Upper lobe of left lung (tissue), 6 donors: Measurements from ENCODE around the gene S100A1. TPM values are rescaled to one million over a fixed set of nuclear protein-coding genes. Genes with fewer than 3 reads are reported as not detected.

ENCODE experiments used
- ATAC-seq, 2 donors: fragments of 200-7000 bp; cut with Tn5 transposase; one replicate each; pipeline ENCODE4 v1.9.1; 2022; ENCODE audit warnings: mild to moderate bottlenecking in 2 of 2, moderate library complexity in 2 of 2; ENCODE audit not compliant: low FRiP score in 2 of 2
- DNase-seq, 2 donors: peaks; one replicate each; pipeline ENCODE4 v3.0.0-alpha.2; 2019 to 2020
- H3K27ac ChIP-seq, 4 donors: fragments of 200-600 bp; sonication (generic); one replicate each; pipeline ENCODE4 v1.5.1; 2016 to 2019
- H3K27me3 ChIP-seq, 4 donors: fragments of 200-600 bp; sonication (generic); one replicate each; pipeline ENCODE4 v1.5.1; 2017 to 2019
- H3K36me3 ChIP-seq, 4 donors: fragments of 200-600 bp; sonication (generic); one replicate each; pipeline ENCODE4 v1.5.1; 2016 to 2019
- H3K4me1 ChIP-seq, 4 donors: fragments of 200-600 bp; sonication (generic); one replicate each; pipeline ENCODE4 v1.5.1; 2018 to 2019
- H3K4me3 ChIP-seq, 4 donors: fragments of 200-600 bp; sonication (generic); one replicate each; pipeline ENCODE4 v1.5.1; 2017 to 2019; ENCODE audit warnings: mild to moderate bottlenecking in 2 of 4, moderate library complexity in 1 of 4
- H3K9me3 ChIP-seq, 4 donors: fragments of 200-600 bp; sonication (generic); one replicate each; pipeline ENCODE4 v1.5.1; 2018 to 2019
- EP300 ChIP-seq, 4 donors: sonication (generic); formaldehyde crosslinking; IDR thresholded peaks; one replicate each; pipeline ENCODE4 v1.5.1; 2017; ENCODE audit warnings: antibody characterized with exemption in 4 of 4, control low read depth in 2 of 4
- POLR2A ChIP-seq, 4 donors: fragments of 450-650 bp; IDR thresholded peaks; one replicate each; pipeline ENCODE4 v1.5.1; 2016 to 2017; ENCODE audit warnings: antibody characterized with exemption in 4 of 4, mild to moderate bottlenecking in 2 of 4
- POLR2AphosphoS5 ChIP-seq, 2 donors: sonication (generic); formaldehyde crosslinking; IDR thresholded peaks; one replicate each; pipeline ENCODE4 v1.5.1; 2017; ENCODE audit warnings: antibody characterized with exemption in 2 of 2
- WGBS, 2 donors: methylation state at CpG; one replicate each; pipeline ENCODE4 v1.1.5; 2017 to 2018; 5-methylcytosine and 5-hydroxymethylcytosine counted together
- total RNA-seq, 6 donors: library from RNA; depleted of rRNA in 4 of 6; stranded (reverse); fragments of >200 nt in 4 of 6; gene quantifications; one replicate each; pipeline versions ENCODE4 v1.1.0 to v1.2.1, GENCODE V29; 2016 to 2021
- TF ChIP-seq, protein P1 (sequence below), 6 experiments: fragments of 450-650 bp in 4 of 6; fragments of 200-600 bp in 2 of 6; sonication (generic) in 2 of 6; IDR thresholded peaks; one replicate each; pipeline ENCODE4 v1.5.1; 2016 to 2019; ENCODE audit warnings: antibody characterized with exemption in 6 of 6
- donor health status: DM: no; HTN: no; CAD: no; lungs with moderate emphysema.
- donor health status: DM: no; HTN: yes; CAD: no; lungs with severe emphysema.

The S100A1 gene
- total RNA-seq, 6 donors from 2014 or later: 1.1 TPM; not detected in 5

DNA sequence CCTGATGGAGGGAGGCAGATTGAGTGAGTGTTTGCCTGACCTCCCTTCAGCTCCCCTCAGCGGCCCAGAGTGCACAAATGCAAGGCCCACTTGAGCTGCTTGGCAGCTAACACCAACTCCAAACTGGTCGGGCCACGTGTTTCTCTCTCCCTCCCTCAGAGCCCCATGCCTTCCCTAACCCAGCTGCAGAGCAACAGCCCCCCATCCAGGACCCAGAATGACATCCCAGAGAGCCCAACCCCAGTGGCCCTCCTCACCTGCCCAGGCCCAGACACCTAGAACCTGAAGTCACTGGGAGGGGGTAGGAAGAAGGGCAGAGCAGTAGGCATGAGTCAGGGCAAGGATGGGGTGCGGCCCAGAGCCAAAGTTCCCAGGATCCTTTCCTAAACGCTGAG is 11.3 kb upstream of the S100A1 start:
- DNase-seq: peak in 1 of 2 donors; percentile 75
- peaks cover 0 to 8% (median 6%) of the 10 kb centered on the region in 4 donors for H3K36me3 ChIP-seq
- H3K4me3 ChIP-seq: no peak overlapping the region
- no peaks in the 10 kb centered on the region for H3K9me3 ChIP-seq
- WGBS, 2 donors: 63 to 72% methylated on average over 4 to 5 of the region's 5 CpGs
- H3K27ac ChIP-seq: peak overlapping the region; percentile 58 to 86 (median 76)
- ATAC-seq: peak in 1 of 2 donors; percentile 54
- H3K27me3 ChIP-seq: no peaks in the 10 kb centered on the region
- TF ChIP-seq POLR2AphosphoS5 (IDR thresholded peaks at IDR 0.05) (no peak), EP300 (IDR thresholded peaks at IDR 0.05) (no peak), POLR2A (IDR thresholded peaks at IDR 0.05) (no peak)
- TF ChIP-seq, protein P1, sequence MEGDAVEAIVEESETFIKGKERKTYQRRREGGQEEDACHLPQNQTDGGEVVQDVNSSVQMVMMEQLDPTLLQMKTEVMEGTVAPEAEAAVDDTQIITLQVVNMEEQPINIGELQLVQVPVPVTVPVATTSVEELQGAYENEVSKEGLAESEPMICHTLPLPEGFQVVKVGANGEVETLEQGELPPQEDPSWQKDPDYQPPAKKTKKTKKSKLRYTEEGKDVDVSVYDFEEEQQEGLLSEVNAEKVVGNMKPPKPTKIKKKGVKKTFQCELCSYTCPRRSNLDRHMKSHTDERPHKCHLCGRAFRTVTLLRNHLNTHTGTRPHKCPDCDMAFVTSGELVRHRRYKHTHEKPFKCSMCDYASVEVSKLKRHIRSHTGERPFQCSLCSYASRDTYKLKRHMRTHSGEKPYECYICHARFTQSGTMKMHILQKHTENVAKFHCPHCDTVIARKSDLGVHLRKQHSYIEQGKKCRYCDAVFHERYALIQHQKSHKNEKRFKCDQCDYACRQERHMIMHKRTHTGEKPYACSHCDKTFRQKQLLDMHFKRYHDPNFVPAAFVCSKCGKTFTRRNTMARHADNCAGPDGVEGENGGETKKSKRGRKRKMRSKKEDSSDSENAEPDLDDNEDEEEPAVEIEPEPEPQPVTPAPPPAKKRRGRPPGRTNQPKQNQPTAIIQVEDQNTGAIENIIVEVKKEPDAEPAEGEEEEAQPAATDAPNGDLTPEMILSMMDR (IDR thresholded peaks at IDR 0.05): no peak
- H3K4me1 ChIP-seq: peaks cover 20 to 47% (median 36%) of the 10 kb centered on the region in 4 donors

DNA sequence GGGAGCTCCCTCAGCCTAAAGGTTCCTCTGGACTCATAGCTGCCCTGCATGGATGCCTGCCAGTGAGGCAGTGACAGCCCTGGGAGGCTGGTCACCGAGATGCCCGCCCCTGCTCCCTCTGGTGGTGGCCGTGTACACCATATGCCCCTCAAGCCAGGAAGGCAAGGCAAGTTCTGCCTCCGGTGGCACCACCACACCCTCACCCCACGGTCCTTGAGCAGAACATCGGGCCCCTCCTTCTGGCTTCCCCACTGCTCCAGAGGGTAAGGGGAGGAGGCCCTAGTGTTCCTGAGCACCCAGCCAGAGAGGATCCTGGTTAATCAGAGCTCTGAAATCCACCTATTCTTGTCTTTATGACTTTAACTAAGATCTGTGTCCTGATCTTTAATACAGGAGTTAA is 10.6 kb upstream of the S100A1 start:
- Histone ChIP-seq H3K27me3 (no peaks in the 10 kb centered on the region), H3K4me3 (no peak overlapping the region), H3K4me1 (peaks cover 20 to 47% (median 37%) of the 10 kb centered on the region in 4 donors), H3K36me3 (peaks cover 0 to 11% (median 6%) of the 10 kb centered on the region in 4 donors), H3K9me3 (no peaks in the 10 kb centered on the region), H3K27ac (peak overlapping the region in 3 of 4 donors; percentile 73 to 86 (median 80))
- DNase-seq (peak in 1 of 2 donors; percentile 86), ATAC-seq (peak in 1 of 2 donors; percentile 90)
- WGBS, 2 donors: 21 to 35% methylated on average over 2 to 4 of the region's 6 CpGs
- TF ChIP-seq POLR2AphosphoS5 (IDR thresholded peaks at IDR 0.05) (peak; percentile 50 to 61), EP300 (IDR thresholded peaks at IDR 0.05) (no peak)
- TF ChIP-seq, protein P1 (IDR thresholded peaks at IDR 0.05): peak in 5 of 6 experiments; percentile 50 to 95 (median 78)

DNA sequence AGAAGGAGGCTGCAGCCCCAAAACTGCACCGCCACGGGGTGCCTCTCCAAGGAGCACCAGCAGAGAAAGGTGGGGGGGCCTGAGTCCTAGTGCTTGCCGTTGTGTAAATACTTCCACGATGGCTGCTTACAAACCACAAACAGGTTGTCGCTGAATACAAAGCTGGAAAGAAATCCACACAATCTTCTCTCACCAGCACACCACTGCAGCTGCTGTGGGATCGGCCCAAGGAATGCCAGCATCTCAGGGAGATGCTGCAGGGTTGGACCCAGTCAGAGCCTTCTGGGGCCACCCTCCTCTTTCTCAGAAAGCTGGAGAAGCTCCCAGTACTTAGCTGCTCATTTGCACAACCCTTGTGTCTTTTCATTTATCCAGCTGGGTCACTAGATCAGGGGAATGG is 9.1 kb upstream of the S100A1 start:
- no peaks in the 10 kb centered on the region for H3K9me3 ChIP-seq
- H3K4me3 ChIP-seq: no peak overlapping the region
- peaks cover 25 to 39% (median 36%) of the 10 kb centered on the region in 4 donors for H3K4me1 ChIP-seq
- WGBS, 2 donors: 74 to 96% methylated on average over 6 of the region's 6 CpGs
- no peak for DNase-seq
- peaks cover 0 to 16% (median 6%) of the 10 kb centered on the region in 4 donors for H3K36me3 ChIP-seq
- no peak overlapping the region for H3K27ac ChIP-seq
- no peaks in the 10 kb centered on the region for H3K27me3 ChIP-seq
- TF ChIP-seq, protein P1 (IDR thresholded peaks at IDR 0.05): no peak
- TF ChIP-seq POLR2A (IDR thresholded peaks at IDR 0.05): no peak
- no peak for ATAC-seq

DNA sequence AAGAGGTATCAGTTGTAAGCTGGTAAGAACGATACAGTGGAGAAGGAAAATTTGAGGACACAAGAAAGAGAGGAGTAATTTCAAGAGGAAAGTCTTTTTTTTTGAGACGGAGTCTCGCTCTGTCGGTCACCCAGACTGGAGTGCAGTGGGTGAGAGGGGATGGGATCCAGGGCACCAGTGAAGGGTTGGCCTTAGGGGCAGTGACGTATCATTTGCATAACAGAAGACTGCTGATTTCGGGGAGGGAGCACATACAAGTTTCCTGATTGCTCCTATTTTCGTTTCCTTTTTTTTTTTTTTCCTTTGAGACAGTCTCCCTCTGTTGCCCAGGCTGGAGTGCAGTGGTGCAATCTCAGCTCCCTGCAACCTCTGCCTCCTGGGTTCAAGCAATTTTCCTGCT is 5.1 kb upstream of the S100A1 start:
- DNase-seq (no peak), ATAC-seq (peak in 1 of 2 donors; percentile 37)
- Histone ChIP-seq H3K27me3 (no peaks in the 10 kb centered on the region), H3K36me3 (peaks cover 0 to 16% (median 7%) of the 10 kb centered on the region in 4 donors), H3K4me3 (no peak overlapping the region), H3K9me3 (no peaks in the 10 kb centered on the region), H3K4me1 (peaks cover 28 to 44% (median 41%) of the 10 kb centered on the region in 4 donors), H3K27ac (peak overlapping the region in 1 of 4 donors; percentile 95)
- TF ChIP-seq, protein P1 (IDR thresholded peaks at IDR 0.05): no peak
- peak in 1 of 4 donors; percentile 27 for TF ChIP-seq POLR2A (IDR thresholded peaks at IDR 0.05)
- no peak for TF ChIP-seq EP300 (IDR thresholded peaks at IDR 0.05)
- WGBS, 2 donors: 71 to 77% methylated on average over 7 of the region's 7 CpGs

DNA sequence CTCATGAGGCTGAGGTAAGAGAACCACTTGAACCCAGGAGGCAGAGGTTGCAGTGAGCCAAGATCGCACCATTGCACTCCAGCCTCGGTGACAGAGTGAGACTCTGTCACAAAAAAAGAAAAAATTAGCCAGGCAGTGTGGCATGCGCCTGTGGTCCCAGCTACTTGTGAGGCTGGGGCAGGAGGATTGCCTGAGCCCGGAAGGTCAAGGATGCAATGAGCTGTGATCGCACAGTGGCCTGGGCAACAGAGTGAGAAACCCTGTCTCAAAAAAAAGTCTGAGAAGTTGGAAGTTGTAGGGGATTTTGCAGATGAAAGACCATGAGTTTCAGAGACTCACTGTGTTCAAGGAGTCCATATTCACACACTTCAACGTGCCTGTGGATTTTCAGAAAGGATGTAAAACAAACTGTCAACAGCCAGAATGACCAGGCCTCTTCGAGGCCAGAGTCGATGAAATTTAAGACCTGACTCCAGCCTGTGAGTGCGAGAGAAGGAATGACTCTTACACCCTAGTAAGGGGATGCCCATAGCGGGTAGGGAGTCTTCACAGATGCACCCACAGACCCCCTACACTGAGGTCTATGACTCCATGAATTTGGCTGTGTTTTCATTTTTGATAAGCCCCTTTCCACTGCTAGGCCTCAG is 3.1 kb upstream of the S100A1 start:
- peak overlapping the region in 1 of 4 donors; percentile 52 for H3K4me3 ChIP-seq
- WGBS, 2 donors: 84 to 88% methylated on average over 10 of the region's 10 CpGs

More for the DNA sequence above, 3.1 kb upstream of the S100A1 start:
- Histone ChIP-seq H3K27me3 (no peaks in the 10 kb centered on the region), H3K27ac (peak overlapping the region in 3 of 4 donors; percentile 8 to 95 (median 95)), H3K36me3 (peaks cover 0 to 9% (median 2%) of the 10 kb centered on the region in 4 donors), H3K4me1 (peaks cover 33 to 63% (median 45%) of the 10 kb centered on the region in 4 donors), H3K9me3 (no peaks in the 10 kb centered on the region)
- DNase-seq: no peak
- ATAC-seq: no peak
- no peak for TF ChIP-seq EP300 (IDR thresholded peaks at IDR 0.05)
- TF ChIP-seq POLR2A (IDR thresholded peaks at IDR 0.05): no peak
- TF ChIP-seq, protein P1 (IDR thresholded peaks at IDR 0.05): no peak
- TF ChIP-seq POLR2AphosphoS5 (IDR thresholded peaks at IDR 0.05): no peak
